Cortex of kidney (tissue), 1 donor: Measurements from ENCODE around the gene PTPRN2.
"Not testable (repeated sequence)": the region's sequence is repeated elsewhere in the genome, so short reads cannot be mapped to it uniquely, and the experiment has no call there.

Experiments used
- DNase-seq: peaks from one replicate; lab custom pipeline; 2025; lab: John Stamatoyannopoulos, UW

PTPRN2 gene

GRCh38 chr7:158264881-158265742 is 322.5 kb downstream of the PTPRN2 start:
- DNase-seq, result no peak

GRCh38 chr7:158263964-158264748 is 323.5 kb downstream of the PTPRN2 start:
- DNase-seq, result no peak

- no peak for DNase-seq
Measured at GRCh38 chr7:158263110-158263963, 324.3 kb downstream of the PTPRN2 start.

- DNase-seq, result no peak
Measured at GRCh38 chr7:158262284-158263109, 325.1 kb downstream of the PTPRN2 start.

GRCh38 chr7:158261362-158262235 is 326.0 kb downstream of the PTPRN2 start:
- DNase-seq, result no peak

- no peak for DNase-seq
Measured at GRCh38 chr7:158260567-158261361, 326.9 kb downstream of the PTPRN2 start.

- DNase-seq, result no peak
Measured at GRCh38 chr7:158259671-158260418, 327.8 kb downstream of the PTPRN2 start.

- DNase-seq, result no peak
Measured at GRCh38 chr7:158259141-158259540, 328.5 kb downstream of the PTPRN2 start.

GRCh38 chr7:158258411-158259130 is 329.1 kb downstream of the PTPRN2 start:
- no peak for DNase-seq

GRCh38 chr7:158257516-158258410 is 329.9 kb downstream of the PTPRN2 start:
- no peak for DNase-seq

GRCh38 chr7:158257001-158257400 is 330.6 kb downstream of the PTPRN2 start:
- no peak for DNase-seq

GRCh38 chr7:158256091-158256816 is 331.4 kb downstream of the PTPRN2 start:
- DNase-seq, result no peak

GRCh38 chr7:158255558-158255957 is 332.1 kb downstream of the PTPRN2 start:
- DNase-seq, result no peak

- no peak for DNase-seq
Measured at GRCh38 chr7:158255156-158255555, 332.5 kb downstream of the PTPRN2 start.

GRCh38 chr7:158253670-158254045 is 334.0 kb downstream of the PTPRN2 start:
- not testable (repeated sequence) for DNase-seq
